Esophagus squamous epithelium (tissue), 4 donors: Measurements from ENCODE around the gene TIMP4.

Source experiments
- POLR2A ChIP-seq, 4 donors: fragments of 450-650 bp; IDR thresholded peaks; one replicate each; pipeline ENCODE4 v1.6.1; 2017; ENCODE audit warnings: antibody characterized with exemption in 4 of 4, mild to moderate bottlenecking in 4 of 4, moderate library complexity in 3 of 4
- TF ChIP-seq, protein P1 (sequence below), 6 experiments: fragments of 450-650 bp in 4 of 6; fragments of 200-600 bp in 2 of 6; sonication (generic) in 2 of 6; IDR thresholded peaks; one replicate each; pipeline ENCODE4 v1.5.1; 2016 to 2019; ENCODE audit warnings: antibody characterized with exemption in 6 of 6, mild to moderate bottlenecking in 4 of 6, moderate library complexity in 4 of 6

DNA sequence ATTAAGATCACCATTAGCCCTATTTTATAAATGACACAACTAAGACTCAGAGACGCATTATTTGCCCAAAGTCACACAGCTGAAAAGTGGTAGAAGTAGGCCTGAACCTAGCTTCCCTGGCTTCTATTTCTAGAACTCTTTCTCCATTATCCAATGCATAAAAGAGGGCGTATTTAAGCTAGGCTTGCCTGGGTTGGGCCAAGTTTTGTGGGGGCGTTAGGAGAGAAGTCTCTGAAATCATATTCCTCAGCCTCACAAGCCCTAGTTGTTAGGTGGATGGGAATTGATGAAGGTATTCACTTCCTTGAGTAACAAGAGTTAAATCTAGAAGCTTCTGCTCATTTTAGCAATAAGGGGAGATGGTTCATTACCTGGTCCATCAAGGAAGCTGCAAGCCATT, 22.3 kb downstream of the TIMP4 start:
- TF ChIP-seq, protein P1, sequence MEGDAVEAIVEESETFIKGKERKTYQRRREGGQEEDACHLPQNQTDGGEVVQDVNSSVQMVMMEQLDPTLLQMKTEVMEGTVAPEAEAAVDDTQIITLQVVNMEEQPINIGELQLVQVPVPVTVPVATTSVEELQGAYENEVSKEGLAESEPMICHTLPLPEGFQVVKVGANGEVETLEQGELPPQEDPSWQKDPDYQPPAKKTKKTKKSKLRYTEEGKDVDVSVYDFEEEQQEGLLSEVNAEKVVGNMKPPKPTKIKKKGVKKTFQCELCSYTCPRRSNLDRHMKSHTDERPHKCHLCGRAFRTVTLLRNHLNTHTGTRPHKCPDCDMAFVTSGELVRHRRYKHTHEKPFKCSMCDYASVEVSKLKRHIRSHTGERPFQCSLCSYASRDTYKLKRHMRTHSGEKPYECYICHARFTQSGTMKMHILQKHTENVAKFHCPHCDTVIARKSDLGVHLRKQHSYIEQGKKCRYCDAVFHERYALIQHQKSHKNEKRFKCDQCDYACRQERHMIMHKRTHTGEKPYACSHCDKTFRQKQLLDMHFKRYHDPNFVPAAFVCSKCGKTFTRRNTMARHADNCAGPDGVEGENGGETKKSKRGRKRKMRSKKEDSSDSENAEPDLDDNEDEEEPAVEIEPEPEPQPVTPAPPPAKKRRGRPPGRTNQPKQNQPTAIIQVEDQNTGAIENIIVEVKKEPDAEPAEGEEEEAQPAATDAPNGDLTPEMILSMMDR (IDR thresholded peaks at IDR 0.05) = no peak
- no peak for TF ChIP-seq POLR2A (IDR thresholded peaks at IDR 0.05)
